ENCODE measurements around the gene MCFD2.

DNA sequence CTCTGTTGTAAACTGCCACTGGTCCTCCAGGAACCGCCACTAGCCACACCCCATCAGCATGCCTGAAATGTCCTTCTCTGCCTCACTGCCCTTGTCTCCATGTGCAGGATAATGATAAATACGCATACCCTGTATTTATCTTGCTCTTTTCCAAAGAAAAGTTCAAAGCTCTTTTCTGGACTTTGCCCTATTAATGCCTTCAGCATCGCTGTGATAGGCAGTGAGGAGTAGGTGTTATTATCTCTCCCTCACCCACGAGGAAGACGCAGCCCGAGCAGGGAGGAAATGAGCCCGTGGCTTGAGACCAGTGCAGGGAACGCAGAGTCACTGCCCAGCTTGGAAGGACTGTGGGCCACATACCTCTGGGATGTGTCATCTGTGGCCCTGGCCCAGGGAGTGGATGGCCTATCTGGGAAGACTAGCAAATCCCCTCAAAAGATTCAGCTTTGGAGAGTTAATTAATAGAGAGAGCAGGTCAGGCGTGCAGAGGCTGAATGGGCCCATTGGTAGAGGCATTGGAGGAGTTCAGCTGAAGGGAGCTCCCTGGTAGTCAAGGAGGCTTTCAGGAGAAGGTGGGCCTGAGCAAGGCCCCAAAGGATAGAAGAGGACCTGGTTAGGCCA, 39.5 kb upstream of the MCFD2 start:
- TF ChIP-seq, protein P1, sequence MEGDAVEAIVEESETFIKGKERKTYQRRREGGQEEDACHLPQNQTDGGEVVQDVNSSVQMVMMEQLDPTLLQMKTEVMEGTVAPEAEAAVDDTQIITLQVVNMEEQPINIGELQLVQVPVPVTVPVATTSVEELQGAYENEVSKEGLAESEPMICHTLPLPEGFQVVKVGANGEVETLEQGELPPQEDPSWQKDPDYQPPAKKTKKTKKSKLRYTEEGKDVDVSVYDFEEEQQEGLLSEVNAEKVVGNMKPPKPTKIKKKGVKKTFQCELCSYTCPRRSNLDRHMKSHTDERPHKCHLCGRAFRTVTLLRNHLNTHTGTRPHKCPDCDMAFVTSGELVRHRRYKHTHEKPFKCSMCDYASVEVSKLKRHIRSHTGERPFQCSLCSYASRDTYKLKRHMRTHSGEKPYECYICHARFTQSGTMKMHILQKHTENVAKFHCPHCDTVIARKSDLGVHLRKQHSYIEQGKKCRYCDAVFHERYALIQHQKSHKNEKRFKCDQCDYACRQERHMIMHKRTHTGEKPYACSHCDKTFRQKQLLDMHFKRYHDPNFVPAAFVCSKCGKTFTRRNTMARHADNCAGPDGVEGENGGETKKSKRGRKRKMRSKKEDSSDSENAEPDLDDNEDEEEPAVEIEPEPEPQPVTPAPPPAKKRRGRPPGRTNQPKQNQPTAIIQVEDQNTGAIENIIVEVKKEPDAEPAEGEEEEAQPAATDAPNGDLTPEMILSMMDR (IDR thresholded peaks at IDR 0.05): no peak
- TF ChIP-seq POLR2A (IDR thresholded peaks at IDR 0.05): no peak
